SJCRH30 (cell line): ENCODE results near the gene BBX. TPM values are rescaled to one million over a fixed set of nuclear protein-coding genes. Genes with fewer than 3 reads are reported as not detected.

Experiments
- DNase-seq, 2 experiments: peaks; one replicate each; pipeline ENCODE4 v3.0.0-alpha.2; 2015 to 2020
- H3K27ac ChIP-seq: fragments of 250-450 bp; sonication (Bioruptor Pico); 2 replicates; pipeline ENCODE4 v1.5.1; 2020; ENCODE audit warnings: mild to moderate bottlenecking, moderate library complexity
- H3K27me3 ChIP-seq: fragments of 250-450 bp; sonication (Bioruptor Pico); 2 replicates; pipeline ENCODE4 v1.5.1; 2020; ENCODE audit warnings: mild to moderate bottlenecking, moderate library complexity
- H3K36me3 ChIP-seq: fragments of 250-450 bp; sonication (Bioruptor Pico); 2 replicates; pipeline ENCODE4 v1.5.1; 2020; ENCODE audit warnings: mild to moderate bottlenecking, moderate library complexity
- H3K4me1 ChIP-seq: fragments of 250-450 bp; sonication (Bioruptor Pico); 2 replicates; pipeline ENCODE4 v1.5.1; 2020; ENCODE audit warnings: mild to moderate bottlenecking, moderate library complexity
- H3K4me3 ChIP-seq: fragments of 250-450 bp; sonication (Bioruptor Pico); 2 replicates; pipeline ENCODE4 v1.5.1; 2020; ENCODE audit warnings: mild to moderate bottlenecking, moderate library complexity
- H3K9me3 ChIP-seq: fragments of 250-450 bp; sonication (Bioruptor Pico); replicated peaks from 2 replicates; pipeline ENCODE4 v1.5.1; 2020; ENCODE audit warnings: mild to moderate bottlenecking, moderate library complexity
- total RNA-seq: library from RNA; depleted of rRNA; stranded (reverse); fragments of >200 nt; shearing (Covaris generic); gene quantifications from 2 replicates; pipeline ENCODE4 v1.2.3, GENCODE V29; 2014

The BBX gene
- total RNA-seq, 1 experiment from 2014 or later: 54.0 TPM

DNA sequence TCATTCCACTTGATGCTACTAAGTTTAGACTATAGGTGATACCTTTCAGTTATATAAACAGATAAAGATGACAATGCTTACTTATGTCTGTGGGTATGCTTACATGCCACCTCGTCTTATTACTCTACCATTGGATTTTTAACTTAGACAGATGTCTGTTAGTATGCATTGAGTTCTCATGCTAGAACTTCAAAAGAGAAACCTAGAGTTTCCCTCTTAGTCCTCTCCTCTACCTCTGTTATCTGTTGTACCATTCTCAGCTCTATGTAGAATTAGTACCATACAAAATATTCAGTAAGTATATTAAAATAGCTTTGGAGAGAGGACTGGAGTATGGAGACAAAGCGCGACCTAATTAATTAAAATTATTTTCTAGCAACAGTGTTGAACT is 111.3 kb downstream of the BBX start:
- Histone ChIP-seq H3K36me3 (no peaks in the 10 kb centered on the region), H3K4me3 (no peak overlapping the region), H3K27me3 (no peaks in the 10 kb centered on the region), H3K9me3 (no peaks in the 10 kb centered on the region), H3K27ac (no peak overlapping the region), H3K4me1 (no peaks in the 10 kb centered on the region)
- no peak for DNase-seq

DNA sequence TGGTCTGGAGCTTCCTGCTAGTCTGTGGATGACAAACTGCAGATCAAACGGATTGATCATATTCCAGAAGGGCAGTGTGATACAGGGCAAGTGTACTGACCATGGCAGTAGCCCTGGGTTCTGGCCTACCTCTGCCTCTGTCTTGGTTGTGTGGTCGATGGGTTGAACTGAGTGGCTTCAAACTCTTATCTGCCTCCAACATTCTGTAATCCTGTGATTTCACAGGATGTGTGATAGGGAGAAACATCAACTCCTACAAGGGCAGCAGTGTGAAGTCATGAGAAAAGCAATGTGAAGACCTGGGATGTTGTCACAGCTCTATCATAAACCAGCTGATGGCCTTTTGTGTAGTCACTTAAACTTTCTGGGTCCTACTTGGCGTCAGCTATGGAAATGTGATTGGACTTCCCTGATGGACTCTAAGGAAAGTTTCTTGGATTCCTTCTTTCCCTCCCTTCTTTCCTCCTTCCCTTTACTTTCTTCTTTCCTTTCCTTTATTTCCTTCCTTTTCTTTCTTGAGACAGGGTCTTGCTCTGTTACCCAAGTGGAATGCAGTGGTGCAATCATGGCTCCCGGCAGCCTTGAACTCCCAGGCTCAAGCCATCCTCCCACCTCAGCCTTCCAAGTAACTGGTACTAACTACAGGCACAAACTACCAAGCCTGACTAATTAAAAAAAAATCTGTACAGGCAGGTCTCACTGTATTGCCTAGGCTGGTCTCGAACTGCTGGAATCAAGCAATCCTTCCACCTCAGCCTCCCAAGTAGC is 114.8 kb downstream of the BBX start:
- no peak for DNase-seq
- Histone ChIP-seq H3K4me3 (no peak overlapping the region), H3K27ac (no peak overlapping the region), H3K36me3 (no peaks in the 10 kb centered on the region), H3K4me1 (no peaks in the 10 kb centered on the region), H3K9me3 (no peaks in the 10 kb centered on the region), H3K27me3 (no peaks in the 10 kb centered on the region)

DNA sequence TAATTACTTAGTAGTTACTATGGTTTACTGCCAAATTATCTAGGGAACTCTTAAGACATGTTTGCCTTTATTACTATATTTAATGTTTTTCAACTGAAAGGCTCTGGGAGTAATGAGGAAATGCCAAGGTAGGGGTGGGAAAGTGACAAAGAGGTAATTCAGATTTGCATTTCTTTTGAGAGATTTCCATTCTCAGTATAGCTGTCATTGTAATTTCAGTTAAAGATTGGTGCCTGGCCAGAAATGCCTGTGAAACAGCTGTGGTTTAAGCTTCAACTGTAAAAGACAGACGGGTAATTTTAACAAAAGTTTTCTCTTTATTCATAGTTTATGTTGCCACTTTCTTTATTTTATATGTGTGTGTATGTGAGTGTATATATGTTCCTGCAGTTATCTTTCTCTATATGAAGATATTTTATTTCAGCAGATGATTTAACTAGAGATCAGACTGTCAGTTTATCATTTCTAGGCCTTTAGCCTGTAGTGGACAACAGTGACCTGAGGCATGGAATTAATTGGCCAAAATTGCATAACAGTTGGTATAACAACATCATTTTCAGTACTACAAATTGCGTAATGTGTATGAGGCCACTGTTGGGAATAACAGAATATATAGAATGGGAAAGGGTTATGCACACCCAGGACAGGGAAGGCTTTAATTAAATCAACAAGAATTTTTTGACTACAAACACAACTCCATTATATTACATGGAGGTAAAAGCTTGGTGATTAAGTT is 119.0 kb downstream of the BBX start:
- no peak overlapping the region for H3K27ac ChIP-seq
- H3K36me3 ChIP-seq: no peaks in the 10 kb centered on the region
- H3K27me3 ChIP-seq: no peaks in the 10 kb centered on the region
- H3K4me1 ChIP-seq: 0 out of 2 replicates have a peak, but pooled peaks cover 4% of the 10 kb centered on the region
- DNase-seq: no peak
- no peak overlapping the region for H3K4me3 ChIP-seq
- H3K9me3 ChIP-seq: no peaks in the 10 kb centered on the region

DNA sequence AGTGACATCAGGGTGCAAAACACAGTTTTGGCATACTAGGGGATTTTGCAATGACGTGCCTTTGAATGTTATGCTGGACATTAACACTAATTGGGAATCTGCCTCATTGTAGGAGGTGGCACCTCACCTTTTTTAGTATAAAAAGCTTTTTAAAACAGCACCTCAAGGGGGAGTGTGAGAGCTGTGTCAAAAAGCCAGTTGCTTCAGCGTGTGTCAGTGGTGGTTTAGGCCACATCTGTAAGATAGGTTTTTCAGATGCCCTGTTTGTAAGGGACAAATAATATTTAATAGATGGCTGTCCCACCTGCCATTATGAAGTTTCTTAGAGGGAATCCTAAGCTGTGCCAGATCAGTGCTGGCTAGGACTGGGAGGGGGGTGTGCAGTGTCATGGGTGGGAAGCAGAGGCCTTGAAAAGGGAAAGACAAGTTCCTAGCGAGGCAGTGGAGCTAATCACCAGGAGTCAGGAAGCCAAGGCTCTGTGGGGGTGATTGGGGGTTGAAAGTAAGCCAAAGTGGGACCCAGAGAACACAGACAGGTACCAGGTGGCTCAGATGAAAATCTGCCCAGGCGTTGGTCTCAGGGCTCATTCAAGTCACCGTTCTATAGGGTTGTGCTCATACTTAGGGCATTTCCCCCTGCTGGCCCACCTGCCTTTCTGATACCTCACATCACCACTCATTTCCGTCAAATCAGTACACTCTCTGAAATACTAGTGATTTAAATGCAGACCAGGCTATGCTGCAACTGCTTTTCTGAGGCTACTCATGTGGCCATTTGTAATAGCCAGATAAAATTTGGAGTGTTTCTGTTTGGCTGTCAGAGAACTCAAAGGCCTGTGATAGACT is 120.5 kb downstream of the BBX start:
- H3K4me3 ChIP-seq: no peak overlapping the region
- H3K27ac ChIP-seq: no peak overlapping the region
- H3K9me3 ChIP-seq: no peaks in the 10 kb centered on the region
- 0 out of 2 replicates have a peak, but pooled peaks cover 4% of the 10 kb centered on the region for H3K4me1 ChIP-seq
- DNase-seq: no peak
- no peaks in the 10 kb centered on the region for H3K27me3 ChIP-seq
- H3K36me3 ChIP-seq: no peaks in the 10 kb centered on the region

DNA sequence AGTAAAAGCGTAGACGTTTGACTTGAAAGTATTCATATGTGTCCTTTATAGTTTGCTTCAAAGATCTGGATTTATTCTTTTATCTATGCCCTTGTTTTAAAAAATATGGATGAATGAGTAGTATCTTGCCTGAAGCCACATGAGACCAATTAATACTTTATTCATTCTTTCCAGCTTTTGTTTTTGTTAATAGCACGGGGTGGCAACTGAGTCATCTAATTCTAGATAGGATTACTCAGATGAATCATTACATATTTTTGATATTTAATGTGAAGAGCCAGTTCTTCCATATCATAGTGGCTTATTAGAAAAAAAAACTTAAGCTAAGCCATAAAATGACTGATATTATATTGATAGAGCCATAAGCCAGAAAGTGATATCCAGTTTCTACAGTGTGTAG is 121.9 kb downstream of the BBX start:
- Histone ChIP-seq H3K36me3 (no peaks in the 10 kb centered on the region; the same call in 1 of the 2 replicates), H3K9me3 (no peaks in the 10 kb centered on the region), H3K4me1 (0 out of 2 replicates have a peak, but pooled peaks cover 4% of the 10 kb centered on the region), H3K27me3 (no peaks in the 10 kb centered on the region), H3K4me3 (no peak overlapping the region), H3K27ac (no peak overlapping the region)
- DNase-seq: no peak

DNA sequence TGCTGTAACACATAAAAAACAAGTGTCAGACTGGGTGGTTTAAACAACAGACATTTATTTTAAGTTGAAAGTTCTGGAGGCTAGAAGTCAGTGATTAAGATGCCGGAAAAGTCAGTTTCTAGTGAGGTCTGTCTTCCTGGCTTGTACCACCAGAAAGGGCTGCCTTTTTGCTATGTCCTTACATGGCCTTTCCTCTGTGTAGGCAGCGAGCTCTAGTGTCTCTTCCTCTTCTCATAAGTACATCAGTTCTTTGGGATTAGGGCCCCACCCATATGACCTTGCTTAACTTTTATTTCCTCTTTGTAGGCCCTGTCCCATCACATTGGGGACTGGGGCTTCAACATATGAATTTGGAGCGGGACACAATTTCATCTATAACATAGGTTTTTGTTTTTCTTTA is 128.0 kb downstream of the BBX start:
- Histone ChIP-seq H3K4me3 (no peak overlapping the region), H3K9me3 (no peaks in the 10 kb centered on the region), H3K27me3 (no peaks in the 10 kb centered on the region), H3K4me1 (no peaks in the 10 kb centered on the region), H3K36me3 (no peaks in the 10 kb centered on the region; the same call in 1 of the 2 replicates), H3K27ac (no peak overlapping the region)
- no peak for DNase-seq

DNA sequence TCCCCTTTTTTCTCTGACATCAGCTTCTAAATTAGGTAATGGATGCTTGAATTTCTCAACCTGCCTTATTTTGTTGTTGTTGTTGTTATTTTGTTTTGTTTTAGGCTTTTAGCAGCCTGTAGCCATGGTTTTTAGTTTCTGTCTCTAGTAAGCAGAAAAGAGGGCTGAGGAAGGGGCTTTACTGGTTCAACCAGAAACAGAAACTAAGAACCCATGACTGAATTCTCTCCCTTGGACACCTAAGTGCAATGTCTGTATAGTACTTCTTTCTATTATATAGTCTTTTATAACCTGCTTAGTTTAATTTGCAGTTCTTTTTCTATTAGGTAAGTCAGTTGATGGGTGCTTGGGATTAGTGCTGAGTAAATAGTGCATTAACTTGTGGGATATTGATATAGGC is 129.0 kb downstream of the BBX start:
- Histone ChIP-seq H3K36me3 (no peaks in the 10 kb centered on the region; the same call in 1 of the 2 replicates), H3K9me3 (no peaks in the 10 kb centered on the region), H3K27me3 (no peaks in the 10 kb centered on the region), H3K27ac (no peak overlapping the region), H3K4me1 (no peaks in the 10 kb centered on the region), H3K4me3 (no peak overlapping the region)
- DNase-seq: no peak

DNA sequence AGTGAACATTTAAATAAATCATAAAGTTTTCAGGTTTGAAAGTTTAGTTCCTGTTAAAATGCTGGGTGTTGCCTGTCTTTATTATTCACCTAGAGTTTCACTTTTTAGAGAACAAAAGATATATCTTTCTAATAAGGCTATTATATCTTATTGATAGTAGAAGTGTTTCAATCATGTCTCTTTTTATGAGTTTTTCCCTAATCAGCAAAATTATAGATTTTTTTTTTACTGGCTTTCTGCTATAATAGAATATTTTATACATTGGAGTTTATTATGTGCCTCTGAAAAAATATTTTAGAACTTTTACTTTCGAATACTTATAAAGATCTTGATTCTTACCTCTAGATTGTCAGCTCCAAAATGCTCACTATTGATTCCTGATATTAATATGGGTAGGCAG is 131.5 kb downstream of the BBX start:
- Histone ChIP-seq H3K4me1 (no peaks in the 10 kb centered on the region), H3K9me3 (no peaks in the 10 kb centered on the region), H3K27ac (no peak overlapping the region), H3K4me3 (no peak overlapping the region), H3K27me3 (no peaks in the 10 kb centered on the region), H3K36me3 (no peaks in the 10 kb centered on the region; the same call in 1 of the 2 replicates)
- no peak for DNase-seq

DNA sequence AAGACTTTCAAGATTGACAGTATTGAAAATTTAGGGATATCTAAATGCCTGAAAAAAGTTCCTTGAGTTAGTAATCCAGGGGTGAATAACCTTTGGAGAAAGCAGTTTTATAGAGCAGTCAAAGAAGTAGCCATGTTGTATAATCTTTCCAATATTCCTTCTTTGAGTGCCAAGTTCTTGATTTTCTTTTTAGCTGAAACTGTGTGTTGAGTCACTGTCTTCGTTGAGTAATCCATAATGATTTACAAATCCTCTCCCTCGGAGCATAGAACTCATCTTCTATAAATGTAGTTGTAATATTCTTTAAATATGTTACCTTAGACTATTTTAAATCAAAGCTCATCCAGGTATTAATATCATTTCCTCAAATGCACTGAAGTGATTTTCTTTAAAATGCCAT is 135.2 kb downstream of the BBX start:
- Histone ChIP-seq H3K36me3 (no peaks in the 10 kb centered on the region), H3K4me1 (no peaks in the 10 kb centered on the region), H3K27ac (no peak overlapping the region), H3K4me3 (no peak overlapping the region), H3K27me3 (no peaks in the 10 kb centered on the region), H3K9me3 (no peaks in the 10 kb centered on the region)
- no peak for DNase-seq

DNA sequence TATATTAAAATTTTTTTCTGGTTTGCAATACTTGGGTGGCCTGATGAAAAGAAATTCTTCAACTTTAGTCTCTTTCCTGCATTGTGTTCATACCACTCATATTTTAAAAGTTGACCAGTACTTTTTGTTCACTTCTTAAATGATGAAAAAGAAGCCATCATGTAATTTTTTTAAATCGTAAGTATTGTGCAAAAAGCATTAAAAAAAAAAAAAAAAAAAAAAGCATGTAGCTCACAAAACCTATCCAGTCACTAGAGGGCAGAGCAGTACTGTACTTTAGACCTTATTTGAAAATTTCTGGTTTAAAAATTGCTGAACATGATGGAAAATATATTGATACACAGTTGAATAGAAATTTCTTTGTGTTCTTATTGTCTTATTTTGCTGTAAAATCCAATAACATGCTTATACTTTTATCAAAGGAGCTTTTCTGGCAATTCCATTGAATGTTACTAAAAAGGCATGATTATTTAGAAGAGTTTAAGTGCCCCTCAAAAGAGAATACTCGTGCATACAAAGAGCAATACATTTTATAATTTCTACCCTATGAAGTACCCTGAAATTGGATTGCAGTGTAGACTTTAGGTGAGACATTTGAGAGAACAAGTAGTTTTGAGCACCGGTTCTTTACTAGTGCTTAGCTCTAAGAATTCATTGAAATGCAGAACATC is 137.7 kb downstream of the BBX start:
- no peak overlapping the region for H3K27ac ChIP-seq
- H3K4me3 ChIP-seq: no peak overlapping the region
- no peaks in the 10 kb centered on the region for H3K27me3 ChIP-seq
- H3K9me3 ChIP-seq: no peaks in the 10 kb centered on the region
- no peaks in the 10 kb centered on the region for H3K4me1 ChIP-seq
- H3K36me3 ChIP-seq: no peaks in the 10 kb centered on the region
- DNase-seq: peak in 1 of 2 experiments; percentile 43

DNA sequence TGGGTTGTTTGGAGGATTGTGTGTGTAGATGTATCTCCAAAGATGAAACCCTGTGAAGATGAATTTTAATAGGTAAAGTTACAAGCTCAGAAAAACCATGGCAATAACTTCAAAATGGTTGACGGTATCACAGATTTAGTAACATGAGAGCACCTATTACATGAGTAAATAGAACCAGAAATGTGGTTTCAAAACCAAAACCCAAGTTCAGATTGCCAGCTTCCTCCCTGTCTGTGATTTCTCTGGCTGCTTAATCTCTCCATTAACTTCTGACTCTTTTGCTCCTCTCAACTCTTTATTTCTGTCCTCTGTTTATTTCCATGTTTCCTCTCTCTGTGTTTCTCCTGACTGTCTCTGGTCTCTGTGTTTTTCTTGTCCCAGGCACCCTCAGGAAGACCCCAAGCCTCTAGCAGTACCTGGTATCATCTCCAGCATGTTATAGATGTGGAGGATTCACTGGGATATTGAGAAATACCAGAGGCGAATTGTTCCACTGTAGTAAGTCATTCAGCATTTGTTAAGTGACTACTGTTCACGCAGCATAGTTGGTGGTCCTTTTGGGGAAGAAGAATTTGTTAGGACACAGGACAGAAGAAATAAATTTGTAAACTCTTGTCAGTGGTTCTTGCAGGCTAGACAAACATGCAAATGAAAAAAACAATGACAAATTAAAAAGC is 138.8 kb downstream of the BBX start:
- Histone ChIP-seq H3K27me3 (no peaks in the 10 kb centered on the region), H3K4me3 (no peak overlapping the region), H3K27ac (no peak overlapping the region), H3K9me3 (no peaks in the 10 kb centered on the region), H3K4me1 (no peaks in the 10 kb centered on the region), H3K36me3 (no peaks in the 10 kb centered on the region)
- DNase-seq: no peak

DNA sequence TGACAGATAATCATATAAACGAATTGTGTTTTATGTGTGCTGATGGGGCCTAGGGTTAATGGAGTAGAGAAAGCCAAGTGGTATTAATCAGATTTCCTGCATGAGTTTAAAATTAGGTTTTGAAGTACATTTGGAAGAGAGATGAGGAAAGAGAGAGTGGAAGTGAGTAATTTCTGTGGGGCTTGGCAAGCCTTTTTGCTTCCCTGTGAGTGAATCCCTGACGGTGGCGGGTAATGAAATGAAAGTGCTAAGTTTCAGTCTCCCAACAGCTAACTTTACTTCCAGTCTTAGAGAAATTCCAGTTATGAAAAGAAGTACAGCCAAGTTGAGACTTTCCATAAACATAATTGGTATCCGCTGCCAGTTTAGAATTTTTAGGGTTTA is 139.4 kb downstream of the BBX start:
- Histone ChIP-seq H3K9me3 (no peaks in the 10 kb centered on the region), H3K4me1 (no peaks in the 10 kb centered on the region), H3K36me3 (no peaks in the 10 kb centered on the region), H3K27ac (no peak overlapping the region), H3K27me3 (no peaks in the 10 kb centered on the region), H3K4me3 (no peak overlapping the region)
- DNase-seq: no peak

DNA sequence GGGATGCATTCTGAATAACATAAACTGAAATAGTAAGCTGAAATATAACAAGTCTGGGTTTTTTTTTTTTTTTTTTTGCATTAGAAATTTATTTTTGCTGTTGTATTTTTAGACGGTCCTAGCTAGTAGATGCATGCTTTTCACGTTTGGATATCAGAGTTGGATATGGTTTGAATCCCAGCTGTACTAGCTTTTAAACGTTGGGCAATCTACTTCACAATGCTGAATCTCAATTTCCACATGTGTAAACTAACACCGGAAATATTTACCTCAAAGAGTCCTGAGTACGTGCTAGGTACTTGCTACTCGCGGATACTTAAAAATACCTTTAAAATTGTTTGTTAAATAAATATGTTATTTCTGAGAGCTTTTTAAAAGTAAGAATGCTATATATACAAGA is 139.8 kb downstream of the BBX start:
- DNase-seq: no peak
- H3K4me1 ChIP-seq: no peaks in the 10 kb centered on the region
- no peak overlapping the region for H3K4me3 ChIP-seq
- no peaks in the 10 kb centered on the region for H3K27me3 ChIP-seq
- H3K27ac ChIP-seq: no peak overlapping the region
- H3K9me3 ChIP-seq: no peaks in the 10 kb centered on the region
- H3K36me3 ChIP-seq: no peaks in the 10 kb centered on the region

DNA sequence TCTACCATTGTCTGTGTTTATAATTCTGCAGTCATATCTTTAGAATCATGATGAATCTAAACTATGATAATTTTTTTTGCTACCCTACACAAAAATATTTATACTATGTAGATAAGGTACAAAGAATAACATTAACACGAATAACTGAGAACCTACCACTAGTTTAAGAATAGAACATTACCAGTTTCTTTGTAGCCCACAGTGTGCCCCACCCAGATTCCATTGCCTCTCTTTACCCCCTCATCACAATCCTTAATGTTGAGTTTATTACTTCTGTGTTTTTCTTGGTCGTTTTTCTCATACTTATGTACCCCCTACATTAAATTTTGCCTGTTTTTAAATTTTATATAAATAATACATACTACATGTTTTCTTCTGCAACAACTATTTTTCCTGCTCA is 140.5 kb downstream of the BBX start:
- H3K27ac ChIP-seq: no peak overlapping the region

More for the DNA sequence above, 140.5 kb downstream of the BBX start:
- no peak overlapping the region for H3K4me3 ChIP-seq
- no peaks in the 10 kb centered on the region for H3K9me3 ChIP-seq
- no peaks in the 10 kb centered on the region for H3K27me3 ChIP-seq
- H3K36me3 ChIP-seq: no peaks in the 10 kb centered on the region
- no peak for DNase-seq
- H3K4me1 ChIP-seq: no peaks in the 10 kb centered on the region
